WTC11 (cell line): ENCODE data around the gene METAP1. TPM values are rescaled to one million over a fixed set of nuclear protein-coding genes. Genes with fewer than 3 reads are reported as not detected.
A peak's percentile ranks its signal among the peaks of the same experiment; 100 is the strongest.

Experiments used
- ATAC-seq: fragments of 200-7000 bp; cut with Tn5 transposase; 2 replicates; pipeline ENCODE4 v1.10.0; 2021; ENCODE audit warnings: mild to moderate bottlenecking, moderate library complexity
- CTCF ChIA-PET: fragments of 300-600 bp; sonication (Branson Sonifier 250); formaldehyde crosslinking; loops from one replicate; lab custom pipeline; 2021; ENCODE audit warnings: antibody characterized with exemption; lab: Charles Lee
- POLR2A ChIA-PET: fragments of 350-600 bp; sonication (Branson Sonifier 250); formaldehyde crosslinking; loops from one replicate; lab custom pipeline; 2021; ENCODE audit warnings: antibody characterized with exemption; lab: Charles Lee
- DNase-seq: peaks from one replicate; pipeline ENCODE4 v3.0.0; 2021; ENCODE audit warnings: low spot score
- H3K27ac Mint-ChIP-seq: 2 replicates; pipeline ENCODE4 v1.8.0; 2021; ENCODE audit warnings: mixed read lengths
- H3K27me3 Mint-ChIP-seq: 2 replicates; pipeline ENCODE4 v1.8.0; 2021; ENCODE audit warnings: low read depth, mild to moderate bottlenecking, moderate library complexity, mixed read lengths
- H3K36me3 Mint-ChIP-seq: 2 replicates; pipeline ENCODE4 v1.8.0; 2021; ENCODE audit warnings: mixed read lengths
- H3K4me1 Mint-ChIP-seq: 2 replicates; pipeline ENCODE4 v1.8.0; 2022; ENCODE audit warnings: mixed read lengths
- H3K4me3 Mint-ChIP-seq: 2 replicates; pipeline ENCODE4 v1.8.0; 2021; ENCODE audit warnings: mild to moderate bottlenecking, moderate library complexity, mixed read lengths
- H3K9me3 Mint-ChIP-seq: 2 replicates; pipeline ENCODE4 v1.8.0; 2021; ENCODE audit warnings: mixed read lengths
- E2F1 ChIP-seq: sonication (generic); formaldehyde crosslinking; IDR thresholded peaks from 2 replicates; pipeline ENCODE4 v1.8.0; 2022; ENCODE audit warnings: mild to moderate bottlenecking, missing genetic modification reagents
- EMX1 ChIP-seq: fragments of 250-450 bp; sonication (Bioruptor Pico); IDR thresholded peaks from 2 replicates; pipeline ENCODE4 v1.8.0; 2021; ENCODE audit warnings: mild to moderate bottlenecking
- ESRRA ChIP-seq: sonication (generic); formaldehyde crosslinking; IDR thresholded peaks from 2 replicates; pipeline ENCODE4 v1.8.1; 2022; ENCODE audit warnings: mild to moderate bottlenecking, missing genetic modification reagents, borderline replicate concordance
- FOXJ3 ChIP-seq: sonication (generic); formaldehyde crosslinking; IDR thresholded peaks from 2 replicates; pipeline ENCODE4 v1.9.0; 2021; ENCODE audit warnings: missing genetic modification reagents, mild to moderate bottlenecking, borderline replicate concordance
- GABPB1 ChIP-seq: sonication (generic); formaldehyde crosslinking; IDR thresholded peaks from 2 replicates; pipeline ENCODE4 v1.8.1; 2023; ENCODE audit warnings: mild to moderate bottlenecking, missing genetic modification reagents
- GRHL2 ChIP-seq: fragments of 250-450 bp; sonication (Bioruptor Pico); IDR thresholded peaks from 2 replicates; pipeline ENCODE4 v1.8.0; 2022; ENCODE audit warnings: mild to moderate bottlenecking, moderate library complexity; ENCODE audit not compliant: insufficient replicate concordance, severe bottlenecking
- HMGA2 ChIP-seq: fragments of 250-450 bp; sonication (Bioruptor Pico); IDR thresholded peaks from 2 replicates; pipeline ENCODE4 v1.4.0; 2021; ENCODE audit warnings: mild to moderate bottlenecking, moderate library complexity
- NFE2L1 ChIP-seq: sonication (generic); formaldehyde crosslinking; IDR thresholded peaks from 2 replicates; pipeline ENCODE4 v1.8.1; 2023; ENCODE audit warnings: missing genetic modification reagents
- NFYB ChIP-seq: sonication (generic); formaldehyde crosslinking; conservative IDR thresholded peaks from 2 replicates; pipeline ENCODE4 v1.8.0; 2022; ENCODE audit warnings: low read depth, missing genetic modification reagents
- NR1H2 ChIP-seq: sonication (generic); formaldehyde crosslinking; IDR thresholded peaks from 2 replicates; pipeline ENCODE4 v1.9.0; 2021; ENCODE audit warnings: mild to moderate bottlenecking, moderate library complexity, missing genetic modification reagents
- TCF7 ChIP-seq: sonication (generic); formaldehyde crosslinking; IDR thresholded peaks from 2 replicates; pipeline ENCODE4 v1.8.0; 2022; ENCODE audit warnings: mild to moderate bottlenecking, low read depth, missing genetic modification reagents, moderate library complexity
- TP53 ChIP-seq: sonication (generic); formaldehyde crosslinking; IDR thresholded peaks from 2 replicates; pipeline ENCODE4 v1.8.1; 2023; ENCODE audit warnings: mild to moderate bottlenecking, missing genetic modification reagents
- ZMAT4 ChIP-seq: fragments of 250-450 bp; sonication (Bioruptor Pico); IDR thresholded peaks from 2 replicates; pipeline ENCODE4 v1.9.0; 2021; ENCODE audit warnings: mild to moderate bottlenecking
- ZNF138 ChIP-seq: sonication (generic); formaldehyde crosslinking; conservative IDR thresholded peaks from 2 replicates; pipeline ENCODE4 v1.8.1; 2022; ENCODE audit warnings: mild to moderate bottlenecking, moderate library complexity, missing genetic modification reagents
- ZNF423 ChIP-seq: fragments of 250-450 bp; sonication (Bioruptor Pico); IDR thresholded peaks from 2 replicates; pipeline ENCODE4 v2.1.2; 2022; ENCODE audit warnings: mild to moderate bottlenecking, moderate library complexity
- total RNA-seq: library from RNA; stranded (reverse); gene quantifications from 3 replicates; pipeline ENCODE4 v1.2.3, GENCODE V29; 2021
- TF ChIP-seq, protein P1 (sequence below): fragments of 250-450 bp; sonication (Bioruptor Pico); IDR thresholded peaks from 2 replicates; pipeline ENCODE4 v2.1.2; 2022; ENCODE audit warnings: mild to moderate bottlenecking, moderate library complexity
- TF ChIP-seq, protein P2 (sequence below): sonication (generic); formaldehyde crosslinking; IDR thresholded peaks from 2 replicates; pipeline ENCODE4 v1.8.0; 2023; ENCODE audit warnings: missing genetic modification reagents, mild to moderate bottlenecking, borderline replicate concordance
- TF ChIP-seq, protein P3 (sequence below): sonication (generic); formaldehyde crosslinking; IDR thresholded peaks from 2 replicates; pipeline ENCODE4 v1.8.1; 2022; ENCODE audit warnings: missing genetic modification reagents, borderline replicate concordance
- TF ChIP-seq, protein P4 (sequence below): sonication (generic); formaldehyde crosslinking; IDR thresholded peaks from 2 replicates; pipeline ENCODE4 v1.8.1; 2023; ENCODE audit warnings: mild to moderate bottlenecking, moderate library complexity, missing genetic modification reagents

The METAP1 gene
- total RNA-seq, 1 experiment from 2014 or later = 102 TPM

- Mint-ChIP-seq H3K4me1 (peaks cover 14% of the 10 kb centered on the region), H3K36me3 (peaks cover 74% of the 10 kb centered on the region)
- ATAC-seq (no peak), DNase-seq (no peak)
- CTCF ChIA-PET = interaction anchor here (1.0 kb wide), 1 partner anchor 58 kb away, joined by 3 read pairs; no protein-coding TSS in a partner anchor
- TF ChIP-seq ZNF423 (no peak), TCF7 (no peak)
- TF ChIP-seq, all 79 proteins: peak for 0
- no peak overlapping the region for H3K27ac Mint-ChIP-seq
- no peak overlapping the region for H3K4me3 Mint-ChIP-seq
- no peaks in the 10 kb centered on the region for H3K27me3 Mint-ChIP-seq
- peaks cover 4% of the 10 kb centered on the region for H3K9me3 Mint-ChIP-seq
- POLR2A ChIA-PET = no interaction called here
Observed at GRCh38 chr4:99052902-99053301, 57.4 kb downstream of the METAP1 start.

DNA sequence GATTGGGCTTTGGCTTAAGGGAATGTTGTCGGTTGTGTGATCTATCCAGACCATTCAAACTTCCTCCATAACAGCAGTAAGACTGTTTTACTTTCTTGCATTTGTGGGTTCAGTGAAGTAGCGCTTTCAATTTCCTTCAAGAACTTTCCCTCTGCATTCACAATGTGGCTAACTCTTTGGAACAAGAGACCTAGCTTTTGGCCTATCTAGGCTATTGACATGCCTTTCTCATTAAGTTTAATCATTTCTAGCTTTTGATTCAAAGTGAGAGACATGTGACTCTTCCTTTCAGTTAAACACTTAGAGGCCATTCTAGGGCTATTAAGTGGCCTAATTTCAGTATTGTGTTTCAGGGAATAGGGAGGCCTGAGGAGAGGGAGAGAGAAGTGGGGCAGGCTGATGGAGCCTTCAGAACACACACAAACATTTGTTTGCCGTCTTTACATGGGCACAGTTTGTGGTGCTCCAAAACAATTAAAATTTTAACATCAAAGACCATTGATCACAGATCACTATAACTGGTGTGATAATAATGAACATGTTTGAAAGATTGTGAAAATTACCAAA is 59.0 kb downstream of the METAP1 start:
- peaks cover 69% of the 10 kb centered on the region for H3K36me3 Mint-ChIP-seq
- peak overlapping the region; percentile 19; the same call in 1 of the 2 replicates for H3K27ac Mint-ChIP-seq
- CTCF ChIA-PET = interaction anchor here (0.7 to 5.7 kb wide), 2 partner anchors 60 to 575 kb away, joined by 4 to 76 read pairs; partner anchors contain the start of gene METAP1
- H3K27me3 Mint-ChIP-seq = no peaks in the 10 kb centered on the region
- no peak for ATAC-seq
- H3K4me1 Mint-ChIP-seq = peaks cover 14% of the 10 kb centered on the region
- peaks cover 4% of the 10 kb centered on the region for H3K9me3 Mint-ChIP-seq
- no peak for DNase-seq
- no peak overlapping the region for H3K4me3 Mint-ChIP-seq
- POLR2A ChIA-PET = interaction anchor here (1.2 kb wide), 1 partner anchor 59 kb away, joined by 3 read pairs; the partner anchor contains the start of gene METAP1
- no peak for TF ChIP-seq E2F1 (CRISPR knock-in tag)
- no peak for TF ChIP-seq HMGA2
- no peak for TF ChIP-seq NFE2L1 (CRISPR knock-in tag)
- TF ChIP-seq EMX1 = no peak
- TF ChIP-seq NFYB = no peak
- no peak for TF ChIP-seq ZMAT4 (CRISPR knock-in tag)
- TF ChIP-seq, protein P1, sequence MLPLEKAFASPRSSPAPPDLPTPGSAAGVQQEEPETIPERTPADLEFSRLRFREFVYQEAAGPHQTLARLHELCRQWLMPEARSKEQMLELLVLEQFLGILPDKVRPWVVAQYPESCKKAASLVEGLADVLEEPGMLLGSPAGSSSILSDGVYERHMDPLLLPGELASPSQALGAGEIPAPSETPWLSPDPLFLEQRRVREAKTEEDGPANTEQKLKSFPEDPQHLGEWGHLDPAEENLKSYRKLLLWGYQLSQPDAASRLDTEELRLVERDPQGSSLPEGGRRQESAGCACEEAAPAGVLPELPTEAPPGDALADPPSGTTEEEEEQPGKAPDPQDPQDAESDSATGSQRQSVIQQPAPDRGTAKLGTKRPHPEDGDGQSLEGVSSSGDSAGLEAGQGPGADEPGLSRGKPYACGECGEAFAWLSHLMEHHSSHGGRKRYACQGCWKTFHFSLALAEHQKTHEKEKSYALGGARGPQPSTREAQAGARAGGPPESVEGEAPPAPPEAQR = no peak
- TF ChIP-seq, protein P2, sequence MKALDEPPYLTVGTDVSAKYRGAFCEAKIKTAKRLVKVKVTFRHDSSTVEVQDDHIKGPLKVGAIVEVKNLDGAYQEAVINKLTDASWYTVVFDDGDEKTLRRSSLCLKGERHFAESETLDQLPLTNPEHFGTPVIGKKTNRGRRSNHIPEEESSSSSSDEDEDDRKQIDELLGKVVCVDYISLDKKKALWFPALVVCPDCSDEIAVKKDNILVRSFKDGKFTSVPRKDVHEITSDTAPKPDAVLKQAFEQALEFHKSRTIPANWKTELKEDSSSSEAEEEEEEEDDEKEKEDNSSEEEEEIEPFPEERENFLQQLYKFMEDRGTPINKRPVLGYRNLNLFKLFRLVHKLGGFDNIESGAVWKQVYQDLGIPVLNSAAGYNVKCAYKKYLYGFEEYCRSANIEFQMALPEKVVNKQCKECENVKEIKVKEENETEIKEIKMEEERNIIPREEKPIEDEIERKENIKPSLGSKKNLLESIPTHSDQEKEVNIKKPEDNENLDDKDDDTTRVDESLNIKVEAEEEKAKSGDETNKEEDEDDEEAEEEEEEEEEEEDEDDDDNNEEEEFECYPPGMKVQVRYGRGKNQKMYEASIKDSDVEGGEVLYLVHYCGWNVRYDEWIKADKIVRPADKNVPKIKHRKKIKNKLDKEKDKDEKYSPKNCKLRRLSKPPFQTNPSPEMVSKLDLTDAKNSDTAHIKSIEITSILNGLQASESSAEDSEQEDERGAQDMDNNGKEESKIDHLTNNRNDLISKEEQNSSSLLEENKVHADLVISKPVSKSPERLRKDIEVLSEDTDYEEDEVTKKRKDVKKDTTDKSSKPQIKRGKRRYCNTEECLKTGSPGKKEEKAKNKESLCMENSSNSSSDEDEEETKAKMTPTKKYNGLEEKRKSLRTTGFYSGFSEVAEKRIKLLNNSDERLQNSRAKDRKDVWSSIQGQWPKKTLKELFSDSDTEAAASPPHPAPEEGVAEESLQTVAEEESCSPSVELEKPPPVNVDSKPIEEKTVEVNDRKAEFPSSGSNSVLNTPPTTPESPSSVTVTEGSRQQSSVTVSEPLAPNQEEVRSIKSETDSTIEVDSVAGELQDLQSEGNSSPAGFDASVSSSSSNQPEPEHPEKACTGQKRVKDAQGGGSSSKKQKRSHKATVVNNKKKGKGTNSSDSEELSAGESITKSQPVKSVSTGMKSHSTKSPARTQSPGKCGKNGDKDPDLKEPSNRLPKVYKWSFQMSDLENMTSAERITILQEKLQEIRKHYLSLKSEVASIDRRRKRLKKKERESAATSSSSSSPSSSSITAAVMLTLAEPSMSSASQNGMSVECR (CRISPR knock-in tag) = no peak
- no peak for TF ChIP-seq FOXJ3 (CRISPR knock-in tag)

- POLR2A ChIA-PET = no interaction called here
Observed at GRCh38 chr4:99058228-99058627, 62.7 kb downstream of the METAP1 start.

More at GRCh38 chr4:99058228-99058627, 62.7 kb downstream of the METAP1 start:
- no peak for TF ChIP-seq NR1H2 (CRISPR knock-in tag)
- no peak for TF ChIP-seq ZMAT4 (CRISPR knock-in tag)
- TF ChIP-seq GABPB1 (CRISPR knock-in tag) = no peak
- TF ChIP-seq ESRRA (CRISPR knock-in tag) = no peak
- no peak for TF ChIP-seq GRHL2 (CRISPR knock-in tag)
- TF ChIP-seq TP53 (CRISPR knock-in tag) = no peak
- TF ChIP-seq ZNF138 (CRISPR knock-in tag) = no peak
- TF ChIP-seq, protein P3, sequence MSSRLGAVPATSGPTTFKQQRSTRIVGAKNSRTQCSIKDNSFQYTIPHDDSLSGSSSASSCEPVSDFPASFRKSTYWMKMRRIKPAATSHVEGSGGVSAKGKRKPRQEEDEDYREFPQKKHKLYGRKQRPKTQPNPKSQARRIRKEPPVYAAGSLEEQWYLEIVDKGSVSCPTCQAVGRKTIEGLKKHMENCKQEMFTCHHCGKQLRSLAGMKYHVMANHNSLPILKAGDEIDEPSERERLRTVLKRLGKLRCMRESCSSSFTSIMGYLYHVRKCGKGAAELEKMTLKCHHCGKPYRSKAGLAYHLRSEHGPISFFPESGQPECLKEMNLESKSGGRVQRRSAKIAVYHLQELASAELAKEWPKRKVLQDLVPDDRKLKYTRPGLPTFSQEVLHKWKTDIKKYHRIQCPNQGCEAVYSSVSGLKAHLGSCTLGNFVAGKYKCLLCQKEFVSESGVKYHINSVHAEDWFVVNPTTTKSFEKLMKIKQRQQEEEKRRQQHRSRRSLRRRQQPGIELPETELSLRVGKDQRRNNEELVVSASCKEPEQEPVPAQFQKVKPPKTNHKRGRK = no peak
- TF ChIP-seq, protein P4, sequence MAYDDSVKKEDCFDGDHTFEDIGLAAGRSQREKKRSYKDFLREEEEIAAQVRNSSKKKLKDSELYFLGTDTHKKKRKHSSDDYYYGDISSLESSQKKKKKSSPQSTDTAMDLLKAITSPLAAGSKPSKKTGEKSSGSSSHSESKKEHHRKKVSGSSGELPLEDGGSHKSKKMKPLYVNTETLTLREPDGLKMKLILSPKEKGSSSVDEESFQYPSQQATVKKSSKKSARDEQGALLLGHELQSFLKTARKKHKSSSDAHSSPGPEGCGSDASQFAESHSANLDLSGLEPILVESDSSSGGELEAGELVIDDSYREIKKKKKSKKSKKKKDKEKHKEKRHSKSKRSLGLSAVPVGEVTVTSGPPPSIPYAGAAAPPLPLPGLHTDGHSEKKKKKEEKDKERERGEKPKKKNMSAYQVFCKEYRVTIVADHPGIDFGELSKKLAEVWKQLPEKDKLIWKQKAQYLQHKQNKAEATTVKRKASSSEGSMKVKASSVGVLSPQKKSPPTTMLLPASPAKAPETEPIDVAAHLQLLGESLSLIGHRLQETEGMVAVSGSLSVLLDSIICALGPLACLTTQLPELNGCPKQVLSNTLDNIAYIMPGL (CRISPR knock-in tag) = no peak
- Mint-ChIP-seq H3K9me3 (no peaks in the 10 kb centered on the region), H3K27me3 (no peaks in the 10 kb centered on the region), H3K4me1 (peaks cover 17% of the 10 kb centered on the region), H3K36me3 (peaks cover 61% of the 10 kb centered on the region), H3K27ac (no peak overlapping the region), H3K4me3 (no peak overlapping the region)
- no peak for DNase-seq
- CTCF ChIA-PET = interaction anchor here (5.7 kb wide), 1 partner anchor 63 kb away, joined by 76 read pairs; the partner anchor contains the start of gene METAP1
- ATAC-seq = no peak
